Effector CD8-positive, alpha-beta T cell (primary cell): ENCODE measurements around the gene IFNL2.
"Not testable (repeated sequence)": the region's sequence is repeated elsewhere in the genome, so short reads cannot be mapped to it uniquely, and the experiment has no call there.

Source experiments
- DNase-seq: peaks from one replicate; lab custom pipeline; 2025; lab: John Stamatoyannopoulos, UW

Gene IFNL2

GRCh38 chr19:39297931-39298634 is 29.9 kb downstream of the IFNL2 start:
- DNase-seq: no peak

GRCh38 chr19:39299404-39299803 is 31.2 kb downstream of the IFNL2 start:
- no peak for DNase-seq

DNA sequence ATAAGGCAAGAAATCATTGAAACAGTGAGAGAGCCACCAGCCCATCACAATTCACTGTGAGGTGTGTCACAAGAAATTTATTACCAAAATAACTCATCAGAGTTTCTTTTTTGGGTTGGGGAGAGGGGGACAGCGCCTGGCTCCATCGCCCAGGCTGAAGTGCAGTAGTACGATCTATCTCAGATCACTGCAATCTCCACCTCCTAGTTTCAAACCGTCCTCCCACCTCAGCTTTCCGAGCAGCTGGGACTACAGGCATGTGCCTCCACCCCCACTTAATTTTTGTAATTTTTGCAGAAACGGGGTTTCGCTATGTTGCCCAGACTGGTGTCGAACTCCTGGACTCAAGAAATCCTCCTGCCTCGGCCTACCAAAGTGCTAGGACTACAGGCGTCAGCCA is 31.6 kb downstream of the IFNL2 start:
- DNase-seq: no peak

DNA sequence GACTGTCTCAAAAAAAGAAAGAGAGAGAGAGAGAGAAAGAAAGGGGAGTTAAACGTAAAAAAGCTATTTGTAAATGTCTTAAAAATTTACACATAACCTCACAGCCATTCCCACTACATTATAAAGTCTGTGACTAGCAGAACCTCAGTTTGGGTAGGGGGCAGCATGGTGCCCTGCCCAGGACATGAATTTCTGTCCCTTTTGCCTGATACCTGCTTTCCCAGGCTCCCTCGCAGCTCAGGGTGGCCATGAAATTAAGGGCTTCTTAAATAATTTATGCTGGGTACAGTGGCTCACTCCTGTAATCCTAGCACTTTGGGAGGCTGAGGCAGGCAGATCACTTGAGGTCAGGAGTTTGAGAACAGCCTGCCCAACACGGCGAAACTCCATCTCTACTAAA is 32.8 kb downstream of the IFNL2 start:
- DNase-seq: no peak

DNA sequence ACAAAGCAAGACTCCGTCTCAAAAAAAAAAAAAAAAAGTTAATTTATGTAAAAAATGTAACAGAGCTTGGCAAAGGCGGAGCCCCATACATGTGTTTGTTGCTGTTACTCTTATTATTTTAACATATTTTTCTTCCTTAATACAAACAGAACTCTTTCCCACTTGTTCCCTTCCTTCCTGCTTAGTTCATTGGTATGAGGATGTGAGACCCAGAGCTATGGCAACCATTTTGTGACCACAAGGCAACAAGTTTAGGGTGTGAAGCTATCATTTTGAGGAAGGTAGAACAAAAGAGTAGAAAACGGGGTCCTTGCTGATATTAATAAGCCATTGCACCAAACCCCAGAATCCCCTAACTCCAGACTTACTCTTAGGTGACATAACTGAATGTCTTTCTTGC is 33.4 kb downstream of the IFNL2 start:
- DNase-seq: no peak

- DNase-seq: no peak
Observed at GRCh38 chr19:39303373-39304184, 35.4 kb downstream of the IFNL2 start.

DNA sequence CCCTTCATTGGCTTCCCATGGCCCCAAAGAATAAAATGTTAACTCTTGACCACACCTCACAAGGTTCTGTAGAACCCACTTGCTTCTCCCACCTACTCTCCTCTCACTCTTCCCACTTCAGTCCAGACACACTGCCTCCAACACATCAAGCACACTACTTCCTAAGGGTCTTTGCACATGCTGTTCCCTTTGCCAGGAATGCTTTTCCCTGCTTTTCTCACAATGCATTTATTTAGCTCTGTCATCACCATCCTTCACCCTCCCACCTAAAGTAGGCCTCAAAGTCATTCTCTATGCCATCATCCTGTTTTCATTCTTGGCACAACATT is 36.0 kb downstream of the IFNL2 start:
- DNase-seq: no peak

DNA sequence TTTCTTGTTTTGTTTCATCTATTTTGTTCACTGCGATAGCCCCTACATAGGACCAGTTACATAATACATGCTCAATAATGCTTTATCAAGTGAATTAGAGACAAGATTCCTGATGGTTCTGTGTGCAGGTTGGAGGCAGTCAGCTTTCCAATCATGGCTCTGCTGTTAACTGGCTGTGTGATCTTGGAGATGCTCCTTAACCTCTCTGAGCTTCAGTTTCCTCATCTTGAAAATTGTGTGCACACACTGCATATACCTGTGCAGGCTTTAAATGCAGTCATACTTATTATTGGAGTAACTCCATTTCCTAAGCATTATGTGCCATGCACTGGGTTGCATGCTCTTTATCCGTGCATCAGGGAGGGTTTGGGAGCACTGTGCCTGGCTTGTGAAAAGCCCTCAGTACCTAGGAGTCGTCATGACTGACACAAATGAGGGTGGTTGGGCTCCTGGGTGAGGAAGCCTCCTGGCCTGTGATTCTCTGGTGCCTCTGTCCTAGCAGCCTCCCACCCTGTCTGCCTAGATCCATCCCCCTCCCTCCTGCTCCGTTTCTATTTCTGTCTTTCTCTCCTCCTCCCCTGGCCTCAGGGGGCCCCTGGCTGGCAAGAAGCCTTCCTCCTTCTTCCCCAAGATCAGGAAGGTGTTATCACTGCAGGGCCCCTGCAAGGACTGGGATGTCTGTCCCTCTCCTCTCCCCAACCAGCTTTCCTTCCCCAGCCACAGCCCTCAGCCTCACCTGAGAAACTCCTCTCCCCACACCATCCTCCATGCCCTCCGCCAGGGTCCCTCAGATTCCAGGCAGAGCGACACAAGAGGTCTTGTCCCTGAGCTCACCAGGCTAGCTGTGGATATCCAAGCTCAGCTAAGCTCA is 36.7 kb downstream of the IFNL2 start:
- no peak for DNase-seq

DNA sequence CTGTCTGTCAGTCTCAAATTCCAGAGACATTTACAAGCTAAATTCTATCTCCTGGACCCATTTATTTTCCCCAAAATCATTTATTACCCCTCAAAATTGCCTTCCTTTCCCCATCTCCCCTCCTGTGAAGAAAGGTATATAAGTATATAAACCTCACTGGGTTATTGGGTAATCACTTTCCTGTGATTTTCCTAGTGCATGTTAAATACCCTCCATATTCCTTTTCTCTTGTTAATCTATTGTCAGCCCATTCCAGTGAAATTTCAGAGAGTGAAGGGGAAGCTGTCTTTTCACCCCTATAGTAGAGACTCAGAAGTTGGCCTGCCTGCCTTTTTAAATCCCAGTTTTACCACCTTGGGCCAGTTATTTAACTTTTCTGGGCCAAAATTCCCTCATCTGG is 37.9 kb downstream of the IFNL2 start:
- DNase-seq: no peak

DNA sequence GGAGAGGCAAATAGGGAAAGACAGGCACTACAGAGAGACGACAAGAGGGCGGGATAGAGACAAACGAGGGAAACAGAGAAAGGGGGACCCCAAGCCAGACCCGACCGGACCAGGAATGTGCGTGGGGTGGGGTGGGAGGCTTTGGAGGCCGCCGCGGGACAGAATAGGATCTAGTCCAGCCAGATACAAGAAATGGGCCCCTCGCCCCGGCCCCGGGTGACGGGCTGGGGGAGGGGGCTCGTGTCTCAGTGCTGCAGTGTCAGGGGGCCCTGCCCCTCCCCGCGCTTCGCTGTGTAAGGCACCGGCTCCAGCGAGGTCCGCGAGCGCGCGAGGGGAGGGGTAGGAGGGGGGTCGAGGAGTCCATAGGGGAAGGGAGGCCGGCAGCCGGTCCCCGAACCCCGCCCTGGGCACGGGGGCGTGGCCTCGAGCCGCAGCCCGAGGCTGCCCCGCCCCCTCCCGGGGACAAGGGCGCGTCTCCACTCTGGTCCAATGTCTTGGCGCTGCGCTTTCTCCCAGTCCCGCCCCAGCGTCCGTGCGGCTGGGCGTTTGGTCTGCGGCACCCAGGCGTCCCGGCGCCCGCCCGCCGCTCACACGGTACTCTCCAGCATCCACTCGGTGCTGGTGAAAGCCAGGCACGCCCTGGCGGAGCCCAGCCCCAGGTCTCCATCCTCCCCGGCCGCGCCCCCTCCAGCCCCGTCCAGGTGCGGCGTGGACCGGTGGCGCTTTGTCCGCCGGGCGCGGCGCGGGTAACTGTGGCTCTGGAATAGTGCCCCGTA is 39.0 kb downstream of the IFNL2 start:
- DNase-seq: no peak

GRCh38 chr19:39307822-39308530 is 39.8 kb downstream of the IFNL2 start:
- DNase-seq: no peak

GRCh38 chr19:39308531-39309304 is 40.5 kb downstream of the IFNL2 start:
- DNase-seq: no peak

DNA sequence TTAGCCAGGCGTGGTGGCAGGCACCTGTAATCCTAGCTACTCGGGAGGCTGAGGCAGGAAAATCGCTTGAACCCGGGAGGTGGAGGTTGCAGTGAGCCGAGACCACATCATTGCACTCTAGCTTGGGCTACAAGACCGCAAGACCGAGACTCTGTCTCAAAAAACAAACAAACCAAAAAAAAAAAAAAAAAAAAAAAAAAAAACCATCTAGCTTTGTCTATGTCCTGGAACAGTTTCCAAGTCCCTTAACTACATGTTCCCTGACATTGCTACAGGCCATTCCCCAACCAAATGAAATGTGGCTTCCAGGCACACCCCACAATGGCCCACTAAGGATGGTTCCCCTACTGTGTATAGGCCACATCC is 41.1 kb downstream of the IFNL2 start:
- not testable (repeated sequence) for DNase-seq

- DNase-seq: no peak
Observed at GRCh38 chr19:39310558-39311311, 42.5 kb downstream of the IFNL2 start.

GRCh38 chr19:39314016-39314728 is 46.0 kb downstream of the IFNL2 start:
- no peak for DNase-seq

- no peak for DNase-seq
Observed at GRCh38 chr19:39315933-39316332, 47.7 kb downstream of the IFNL2 start.

DNA sequence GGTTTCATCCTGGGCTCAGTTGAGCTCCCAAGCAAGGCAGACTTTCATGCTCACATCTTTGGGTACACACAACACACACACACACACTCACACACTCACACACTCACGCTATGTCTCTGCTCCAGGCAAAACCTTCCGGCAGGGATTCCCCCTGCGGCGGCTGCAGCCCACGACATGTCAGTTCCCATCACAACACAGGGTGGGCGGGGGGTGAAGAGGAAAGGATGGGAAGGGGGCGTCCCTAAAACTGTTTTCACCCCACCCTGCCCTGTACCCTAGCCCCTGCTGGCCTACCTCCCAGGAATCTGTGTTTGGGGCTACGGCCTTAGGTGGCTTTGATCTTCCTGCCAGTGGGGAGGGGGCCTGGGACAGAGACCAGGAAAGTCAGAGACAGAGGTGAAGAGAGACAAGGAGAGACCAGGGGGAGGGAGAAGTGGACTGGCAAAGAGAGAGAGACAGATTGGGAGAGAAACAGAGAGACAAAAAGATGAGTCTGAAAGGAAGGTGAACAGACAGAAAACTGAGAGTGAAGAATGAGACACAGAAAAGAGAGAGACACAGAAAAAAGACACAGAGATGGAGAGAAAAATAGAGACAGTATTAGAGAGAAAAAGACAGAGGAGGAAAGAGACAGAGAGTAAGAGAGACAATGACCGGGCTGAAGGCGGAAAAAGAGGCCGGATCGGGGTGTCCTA is 48.6 kb downstream of the IFNL2 start:
- no peak for DNase-seq

- no peak for DNase-seq
Observed at GRCh38 chr19:39317476-39317875, 49.3 kb downstream of the IFNL2 start.
